Islet of Langerhans (tissue), 1 donor: ENCODE data around the gene HEATR3.

Experiments
- FAIRE-seq: peaks from one replicate; lab custom pipeline; 2011; peaks lifted over from hg19 to GRCh38; lab: Jason Lieb, UNC

Gene HEATR3

DNA sequence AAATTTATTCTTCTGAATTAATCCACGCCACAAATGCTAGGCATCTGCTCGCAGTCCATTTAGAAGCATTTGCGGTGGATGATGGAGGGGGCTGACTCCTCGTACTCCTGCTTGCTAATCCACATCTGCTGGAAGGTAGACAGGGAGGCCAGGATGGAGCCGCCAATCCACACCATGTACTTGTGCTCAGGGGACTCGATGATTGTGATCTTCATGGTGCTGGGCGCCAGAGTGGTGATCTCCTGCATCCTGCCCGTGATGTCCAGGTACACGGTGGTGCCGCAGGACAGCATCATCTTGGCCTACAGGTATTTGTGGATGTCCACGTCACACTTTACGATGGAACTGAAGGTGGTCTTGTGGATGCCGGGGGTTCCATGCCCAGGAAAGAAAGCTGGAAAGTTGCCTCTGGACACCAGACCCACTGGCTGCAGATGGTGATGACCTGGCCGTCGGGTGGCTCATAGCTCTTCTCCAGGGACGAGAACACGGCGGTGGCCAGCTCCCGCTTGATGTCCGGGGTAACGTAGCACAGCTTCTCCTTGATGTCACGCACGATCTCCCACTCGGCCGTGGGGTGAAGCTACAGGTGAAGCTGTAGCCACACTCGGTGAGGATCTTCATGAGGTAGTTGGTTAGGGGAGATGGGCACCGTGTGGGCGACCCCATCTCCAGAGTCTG, 7.5 kb upstream of the HEATR3 start:
- no peak for FAIRE-seq

DNA sequence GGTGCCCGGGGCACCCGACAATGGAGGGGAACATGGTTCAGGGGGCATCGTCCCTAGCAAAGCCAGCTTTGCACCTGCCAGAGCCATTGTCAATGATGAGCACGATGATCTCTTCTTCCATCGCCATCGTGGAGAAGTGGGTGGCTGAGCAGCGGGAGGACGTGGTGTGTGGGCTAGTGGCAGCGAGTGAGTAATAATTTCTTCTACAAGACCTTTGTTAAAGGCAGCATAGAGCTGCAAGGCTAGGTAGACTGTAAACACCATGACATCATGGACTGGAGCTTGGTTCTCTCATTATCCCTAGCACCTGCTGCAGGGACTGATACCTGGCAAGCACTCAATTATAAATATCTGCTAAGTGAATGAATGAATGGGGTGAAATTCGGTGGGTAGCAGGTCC, 6.7 kb upstream of the HEATR3 start:
- no peak for FAIRE-seq

DNA sequence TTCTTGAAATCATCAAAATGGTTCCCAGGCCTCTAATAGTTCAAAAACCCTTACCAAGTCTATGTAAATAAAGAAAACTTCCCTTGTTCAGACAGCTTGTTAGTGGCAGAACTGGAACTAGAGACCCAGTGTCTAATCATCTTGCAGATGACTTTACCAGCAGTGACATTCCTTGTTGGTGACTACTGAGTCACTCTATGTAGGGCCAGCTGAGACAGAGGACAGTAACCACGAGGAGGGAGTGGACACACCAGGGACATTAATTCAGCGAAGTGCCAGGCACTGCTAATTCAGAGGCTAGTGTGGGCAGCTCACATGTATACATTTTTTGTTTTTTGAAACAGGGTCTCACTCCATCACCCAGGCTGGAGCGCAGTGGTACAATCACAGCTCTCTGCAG, 6.1 kb upstream of the HEATR3 start:
- no peak for FAIRE-seq

DNA sequence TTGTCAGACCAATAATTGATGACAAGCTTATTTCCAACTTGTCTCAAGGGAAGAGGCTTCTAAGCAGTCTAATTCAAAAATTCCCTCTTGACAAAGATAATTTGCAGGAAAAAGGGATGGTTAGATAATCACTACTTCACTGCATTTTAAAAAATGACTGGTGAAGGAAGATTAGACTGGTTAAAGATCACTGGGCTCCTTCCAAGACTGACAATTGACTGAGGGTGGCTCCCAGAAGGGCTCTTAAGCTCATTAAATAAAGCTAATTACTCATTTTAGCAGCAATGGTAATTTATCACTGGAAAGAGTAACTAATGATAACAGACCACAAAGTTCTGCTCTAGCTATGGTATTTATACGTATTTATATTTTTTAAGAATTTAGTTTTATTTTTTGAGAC, 4.4 kb upstream of the HEATR3 start:
- FAIRE-seq: no peak

DNA sequence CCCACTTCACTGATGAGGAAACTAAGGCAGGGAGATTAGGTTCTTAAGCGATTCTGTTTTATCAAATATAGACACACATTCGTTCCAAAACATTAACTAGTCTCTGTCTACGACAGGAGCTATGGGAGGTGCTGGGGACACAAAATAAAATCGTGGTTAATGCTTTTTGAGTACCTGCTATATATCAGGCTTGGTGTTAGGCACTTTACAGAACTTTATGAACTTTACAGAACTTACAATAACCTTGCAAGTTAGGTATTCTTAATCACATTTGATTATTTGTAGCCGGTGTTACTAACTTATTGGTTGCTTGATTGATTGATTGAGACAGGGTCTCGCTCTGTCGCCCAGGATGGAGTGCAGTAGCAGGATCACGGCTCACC, 538 bp upstream of the HEATR3 start:
- no peak for FAIRE-seq

DNA sequence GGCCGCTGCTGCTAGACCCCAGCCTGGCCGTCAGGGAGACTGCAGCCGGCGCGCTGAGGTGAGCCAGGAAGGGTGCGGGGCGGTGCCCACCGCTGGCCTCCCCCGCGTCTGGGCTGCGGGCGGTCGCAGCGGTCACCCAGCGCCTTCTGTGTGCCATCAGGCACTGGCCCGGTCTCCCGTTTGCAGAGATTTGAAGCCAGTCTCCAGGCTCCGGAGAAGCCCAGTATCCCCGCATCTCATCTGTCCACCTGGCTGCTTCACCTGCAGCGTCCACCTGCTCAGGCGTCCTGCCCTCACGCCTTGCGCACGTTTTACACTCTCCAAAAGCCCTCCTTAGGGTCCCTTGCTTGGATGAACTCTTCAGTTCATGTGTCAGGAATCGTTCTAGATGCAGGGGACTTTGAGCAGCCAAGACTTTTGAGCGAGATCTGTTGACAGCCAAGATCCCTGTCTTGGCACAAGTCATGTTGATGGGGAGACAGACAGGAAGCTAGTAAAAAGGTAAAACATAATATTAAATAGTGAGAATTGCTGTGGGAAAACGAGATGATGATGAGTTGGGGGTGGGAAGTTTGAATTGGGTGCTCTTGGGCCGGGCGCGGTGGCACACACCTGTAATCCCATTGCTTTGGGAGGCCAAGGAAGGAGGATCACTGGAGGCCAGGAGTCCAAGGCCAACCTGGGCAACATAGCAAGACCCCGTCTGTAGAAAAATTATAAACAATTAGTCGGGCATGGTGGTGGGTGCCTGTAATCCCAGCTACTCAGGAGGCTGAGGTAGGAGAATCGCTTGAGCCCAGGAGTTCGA, 916 bp downstream of the HEATR3 start:
- FAIRE-seq: no peak

DNA sequence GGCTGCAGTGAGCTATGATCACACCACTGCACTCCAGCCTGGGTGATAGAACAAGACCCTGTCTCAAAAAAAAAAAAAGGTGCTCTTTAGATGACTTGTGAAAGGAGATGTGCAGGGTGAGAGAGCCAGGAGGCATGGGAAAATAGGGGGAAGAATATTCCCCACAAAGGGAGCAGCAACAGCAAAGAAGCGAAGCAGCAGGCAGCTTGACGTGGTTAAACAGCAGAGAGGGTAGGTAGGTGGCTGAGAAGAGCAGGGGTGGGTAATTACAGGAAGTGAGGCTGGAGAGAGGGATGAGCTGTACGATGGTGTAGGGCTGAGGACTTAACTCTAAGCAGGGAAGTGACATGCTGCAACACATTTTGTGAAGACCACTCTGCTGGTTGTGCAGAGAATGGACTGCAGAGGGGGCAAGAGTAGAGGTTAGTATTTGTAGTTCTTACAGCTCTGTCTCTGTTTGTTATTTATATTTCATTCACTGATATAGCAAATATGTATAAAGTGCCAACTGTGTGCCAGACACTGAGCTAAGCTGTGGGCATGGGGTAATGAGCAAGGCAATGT, 1.6 kb downstream of the HEATR3 start:
- no peak for FAIRE-seq

DNA sequence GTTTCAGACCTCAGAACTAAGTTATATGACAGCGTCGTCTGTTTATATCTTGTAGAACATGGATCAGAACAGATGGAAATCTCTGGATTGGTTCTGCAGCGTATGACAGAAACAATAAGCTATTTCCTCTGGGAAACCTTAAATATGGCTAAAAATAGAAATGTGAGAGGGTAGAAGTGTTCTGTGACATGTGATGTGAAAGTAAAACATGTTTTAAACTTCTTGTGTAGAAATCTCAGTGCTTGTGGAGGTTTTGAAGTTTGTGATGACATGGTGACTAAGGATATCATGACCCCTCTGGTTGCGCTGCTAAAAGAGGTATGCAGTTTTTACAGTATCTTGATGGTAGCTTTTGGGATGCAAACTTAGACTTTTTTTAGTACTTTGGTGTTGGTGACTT, 2.8 kb downstream of the HEATR3 start:
- no peak for FAIRE-seq

DNA sequence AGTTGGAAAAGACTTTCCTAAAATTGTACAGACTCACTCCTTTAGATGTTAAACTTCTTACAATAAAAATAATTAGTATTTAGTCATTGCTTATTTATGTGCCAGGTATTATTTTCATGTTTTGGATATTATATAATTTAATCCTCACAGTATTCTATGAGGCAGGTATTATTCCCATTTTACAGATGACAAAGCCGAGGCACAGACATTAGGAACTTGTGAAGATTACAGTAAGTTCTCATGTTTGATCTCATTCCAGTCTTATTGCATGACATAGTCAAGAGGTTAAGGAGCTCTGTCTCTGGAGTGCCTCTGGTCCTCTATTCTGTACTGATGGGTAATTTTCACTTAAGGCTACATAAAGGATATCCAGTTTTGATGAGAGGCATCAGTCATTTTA, 3.3 kb downstream of the HEATR3 start:
- FAIRE-seq: no peak

DNA sequence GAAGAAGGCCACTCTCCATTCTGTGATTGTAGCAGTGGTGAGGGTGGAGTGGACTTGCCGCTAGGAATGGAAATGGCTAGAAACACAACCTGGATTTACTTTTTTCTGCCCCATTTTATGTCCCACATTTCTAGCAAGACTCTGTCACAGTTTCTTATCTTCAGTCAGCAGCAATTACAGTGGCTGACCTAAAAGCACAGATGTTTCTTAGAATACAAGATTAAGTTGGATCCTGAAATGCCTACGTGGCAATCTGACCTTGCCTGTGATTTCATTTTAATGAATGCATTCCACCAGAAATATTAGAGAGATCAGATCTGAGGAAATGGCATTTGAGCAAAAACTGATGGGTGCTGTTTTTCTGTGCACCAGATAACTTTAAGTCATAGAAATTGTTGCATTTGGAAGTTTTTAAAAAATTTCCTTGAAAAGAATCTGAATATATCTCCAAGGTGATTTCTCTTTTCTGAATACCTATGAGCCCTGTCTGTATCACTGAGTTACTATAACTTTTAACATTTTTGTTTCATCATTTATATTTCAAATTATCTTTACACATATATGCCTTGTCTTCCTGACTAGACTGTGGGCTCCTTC, 5.4 kb downstream of the HEATR3 start:
- no peak for FAIRE-seq

DNA sequence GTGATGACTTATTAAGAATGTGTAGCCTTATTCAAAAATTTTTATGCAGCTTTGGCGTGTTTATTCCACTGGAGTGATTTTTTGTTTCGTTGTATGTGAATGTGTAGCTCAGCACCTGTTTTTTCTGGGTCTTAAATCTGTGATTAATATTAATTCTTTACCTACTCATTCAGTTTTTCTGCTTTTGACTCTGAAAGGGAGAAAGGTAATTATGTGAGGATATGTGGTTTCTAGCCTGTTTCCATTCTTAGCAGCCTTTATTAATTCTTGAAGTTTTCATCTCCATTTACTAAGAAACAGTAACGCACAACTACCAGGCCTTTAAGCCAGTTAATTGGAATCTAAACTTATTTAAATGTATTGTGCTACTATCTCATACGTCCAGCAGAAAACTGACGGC, 7.0 kb downstream of the HEATR3 start:
- FAIRE-seq: no peak

DNA sequence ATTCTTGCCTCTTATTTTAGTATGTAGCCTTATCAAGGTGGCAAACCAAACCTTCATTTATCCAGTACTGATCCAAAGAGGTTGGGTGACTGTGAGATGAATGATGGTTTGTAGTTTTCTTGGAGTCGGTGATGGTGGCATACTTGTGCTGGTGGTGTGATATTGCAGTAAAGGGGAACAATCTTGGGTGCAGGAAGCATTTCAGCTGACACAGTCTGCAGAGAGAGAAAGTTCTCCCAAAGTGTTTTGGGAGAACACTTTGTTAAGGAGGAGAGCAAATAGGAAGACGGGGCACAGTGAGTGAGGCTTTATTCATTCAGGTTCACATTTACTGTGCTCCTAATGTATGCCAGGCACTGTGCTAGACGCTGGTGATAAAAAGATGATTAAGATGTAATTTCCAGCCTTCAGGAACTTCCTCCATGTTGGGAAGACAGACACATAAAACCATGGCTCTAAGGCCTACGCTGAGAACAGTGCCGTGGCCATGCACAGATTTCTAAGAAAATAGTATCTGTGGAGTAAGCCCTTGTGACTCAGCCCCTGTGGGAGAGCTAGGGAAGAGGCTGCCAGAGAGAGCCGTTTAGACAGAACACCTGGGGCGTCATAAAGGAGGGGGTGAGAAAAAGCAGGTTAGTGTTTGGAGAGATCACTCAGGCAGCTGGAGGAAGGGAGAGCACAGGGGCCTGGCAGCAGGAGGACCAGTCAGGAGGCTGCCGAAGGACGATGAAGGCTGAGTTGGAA, 13.8 kb downstream of the HEATR3 start:
- FAIRE-seq: no peak

DNA sequence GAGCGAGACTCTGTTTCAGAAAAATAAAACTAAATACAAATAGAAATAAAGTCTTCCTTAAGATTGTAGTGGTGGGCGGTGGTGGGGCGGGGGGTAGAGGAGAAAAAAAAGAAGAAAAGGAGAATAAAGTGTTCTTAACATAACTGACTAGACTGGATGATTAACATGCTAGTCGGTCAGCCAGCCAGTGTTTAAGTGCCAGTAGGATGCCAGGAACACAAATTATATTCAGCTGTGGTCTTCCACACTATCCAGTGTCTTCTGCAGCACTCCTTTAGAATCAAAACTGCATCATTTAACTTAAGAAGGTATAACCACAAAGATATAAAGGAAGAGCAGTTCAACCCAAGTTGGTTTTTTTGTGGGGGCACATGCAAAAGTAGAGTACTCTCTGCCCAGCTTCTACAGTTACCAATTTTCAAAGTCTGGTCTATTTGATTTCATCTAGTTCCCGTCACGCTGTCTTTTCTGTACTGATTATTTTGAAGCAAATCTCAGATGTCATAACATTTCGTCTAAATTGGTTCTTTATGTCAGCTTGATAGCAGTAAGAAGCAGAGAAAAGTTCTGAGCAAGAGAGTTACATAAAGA, 15.8 kb downstream of the HEATR3 start:
- FAIRE-seq: no peak

DNA sequence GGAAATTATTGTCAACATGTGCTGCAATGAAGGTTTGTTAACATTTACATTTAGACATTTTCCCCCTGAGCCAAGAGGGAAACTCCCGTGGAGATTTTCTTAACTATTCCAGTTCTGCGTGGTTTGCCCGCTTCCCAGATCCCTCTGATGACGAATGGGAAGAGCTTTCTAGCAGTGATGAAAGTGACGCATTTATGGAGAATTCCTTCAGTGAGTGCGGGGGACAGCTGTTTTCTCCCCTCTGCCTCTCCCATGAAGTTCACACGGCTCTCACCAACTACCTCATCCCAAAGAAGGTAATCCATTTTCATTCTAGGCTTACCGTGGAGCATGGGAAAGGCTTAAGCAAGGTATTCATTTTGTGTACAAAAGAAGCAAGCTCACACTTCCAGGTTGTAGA, 18.2 kb downstream of the HEATR3 start:
- FAIRE-seq: no peak

DNA sequence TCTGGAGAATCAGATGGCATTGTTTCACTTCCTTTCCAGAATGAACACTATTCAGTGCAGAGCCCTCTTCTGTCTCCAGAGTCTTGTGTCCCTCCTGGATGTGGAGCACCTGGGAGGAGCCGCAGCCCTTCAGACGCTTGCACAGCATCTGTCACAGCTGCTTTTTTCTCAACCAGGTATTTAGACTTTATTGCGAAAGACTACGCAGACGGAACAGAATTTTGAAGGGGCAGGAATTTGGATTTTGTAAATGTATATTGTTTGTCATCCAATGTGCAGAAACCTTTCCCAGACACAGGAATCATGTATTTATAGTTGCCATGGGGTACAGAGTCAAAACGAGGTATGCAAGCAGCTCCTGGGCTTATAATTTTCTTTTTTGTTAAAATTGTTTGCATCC, 20.4 kb downstream of the HEATR3 start:
- no peak for FAIRE-seq

DNA sequence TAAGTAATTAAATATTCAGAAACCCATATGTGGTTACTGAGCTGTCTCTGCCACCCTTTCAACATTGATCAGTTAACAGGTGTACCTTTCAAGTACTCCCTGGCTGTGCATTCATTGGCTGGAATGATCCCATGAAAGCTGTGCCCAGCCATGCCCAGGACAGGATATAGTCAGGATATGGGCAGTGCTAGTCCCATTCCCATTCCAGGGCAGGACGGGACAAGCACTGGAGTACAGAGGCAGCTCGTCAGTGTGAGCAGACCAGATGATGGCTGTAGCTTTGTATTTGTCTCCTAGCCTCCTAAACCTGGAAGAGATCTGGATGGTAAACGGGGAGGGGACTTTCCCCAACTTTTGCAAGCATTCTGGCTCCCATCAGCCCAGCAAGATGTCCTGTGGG, 22.5 kb downstream of the HEATR3 start:
- FAIRE-seq: no peak

DNA sequence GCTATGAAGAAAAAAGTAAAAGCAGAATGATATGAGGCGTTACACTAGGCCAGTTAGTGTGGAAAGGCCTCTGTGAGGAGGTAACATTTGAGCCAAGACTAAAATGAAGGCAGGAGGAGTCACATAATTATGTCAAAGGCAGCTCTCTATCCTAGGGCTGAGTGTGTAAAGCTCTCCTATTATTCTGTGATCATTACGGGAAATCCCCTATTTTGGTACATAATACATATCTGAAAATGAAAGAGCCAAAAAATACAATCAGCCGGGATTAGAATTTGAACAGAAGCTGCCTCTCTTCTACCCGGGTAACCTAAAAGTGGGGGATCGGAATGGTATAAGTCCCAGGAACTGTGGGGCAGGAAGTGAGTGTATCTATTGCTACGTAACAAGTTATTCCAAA, 27.1 kb downstream of the HEATR3 start:
- FAIRE-seq: no peak

DNA sequence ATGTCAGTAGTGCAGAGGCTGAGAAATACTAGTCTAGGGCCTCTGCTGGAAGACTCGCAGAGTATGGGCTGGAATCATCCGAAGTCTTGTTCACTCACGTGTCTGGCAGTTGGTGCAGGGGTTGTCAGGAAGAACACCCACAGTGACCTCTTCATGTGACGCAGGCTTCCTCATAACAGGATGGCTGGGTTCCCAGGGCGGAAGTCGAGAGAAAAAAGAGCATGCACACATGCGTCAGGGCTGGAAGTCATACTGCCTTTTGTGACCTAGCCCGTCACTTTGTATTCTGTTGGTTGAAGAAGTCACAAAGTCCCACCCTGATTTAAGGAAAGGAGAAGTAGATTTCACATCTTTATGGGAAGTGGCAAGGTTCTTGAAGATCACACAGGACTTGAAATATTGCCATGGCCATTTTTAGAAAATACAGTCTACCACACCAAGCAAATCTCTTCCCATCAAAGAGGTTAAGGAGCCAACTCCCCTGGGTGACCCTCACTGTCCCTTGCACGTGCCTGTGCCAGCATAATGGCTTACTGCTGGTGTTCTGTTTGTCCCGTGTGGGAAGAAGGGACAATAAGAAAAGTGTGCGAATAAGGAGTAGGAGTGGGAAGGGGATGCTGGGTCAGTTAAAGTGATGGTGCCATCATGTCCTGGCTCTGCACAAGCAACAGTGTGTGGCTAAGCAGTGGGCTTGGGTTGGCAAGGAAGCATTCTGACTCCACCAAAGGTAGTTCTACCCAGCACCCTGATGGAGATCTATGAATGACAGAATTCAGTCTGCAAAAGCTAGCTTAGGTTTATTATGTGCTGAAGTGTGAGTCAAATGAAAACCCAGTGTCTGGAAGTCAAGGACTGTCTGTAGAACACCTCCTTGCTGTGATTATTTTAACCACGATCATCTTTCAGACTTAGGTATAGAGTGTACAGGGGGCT, 28.1 kb downstream of the HEATR3 start:
- FAIRE-seq: no peak

DNA sequence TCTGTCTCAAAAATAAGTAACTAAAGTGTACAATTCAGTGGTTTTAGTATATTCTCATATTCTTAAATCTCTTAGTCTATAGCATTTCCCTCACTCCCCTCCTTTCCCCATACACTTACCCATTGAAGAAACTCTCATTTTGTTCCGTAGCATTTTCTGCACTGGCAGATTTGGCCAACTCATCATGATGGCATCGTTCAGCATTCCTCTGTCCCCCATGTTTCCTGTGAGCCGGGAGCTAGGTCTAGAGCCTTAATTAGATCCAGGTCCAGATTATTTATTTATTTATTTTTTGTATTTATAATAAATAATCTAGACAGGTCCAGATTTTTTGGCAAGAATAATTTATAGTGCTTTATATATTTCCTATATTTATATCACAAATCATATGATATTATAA, 31.0 kb downstream of the HEATR3 start:
- FAIRE-seq: no peak

DNA sequence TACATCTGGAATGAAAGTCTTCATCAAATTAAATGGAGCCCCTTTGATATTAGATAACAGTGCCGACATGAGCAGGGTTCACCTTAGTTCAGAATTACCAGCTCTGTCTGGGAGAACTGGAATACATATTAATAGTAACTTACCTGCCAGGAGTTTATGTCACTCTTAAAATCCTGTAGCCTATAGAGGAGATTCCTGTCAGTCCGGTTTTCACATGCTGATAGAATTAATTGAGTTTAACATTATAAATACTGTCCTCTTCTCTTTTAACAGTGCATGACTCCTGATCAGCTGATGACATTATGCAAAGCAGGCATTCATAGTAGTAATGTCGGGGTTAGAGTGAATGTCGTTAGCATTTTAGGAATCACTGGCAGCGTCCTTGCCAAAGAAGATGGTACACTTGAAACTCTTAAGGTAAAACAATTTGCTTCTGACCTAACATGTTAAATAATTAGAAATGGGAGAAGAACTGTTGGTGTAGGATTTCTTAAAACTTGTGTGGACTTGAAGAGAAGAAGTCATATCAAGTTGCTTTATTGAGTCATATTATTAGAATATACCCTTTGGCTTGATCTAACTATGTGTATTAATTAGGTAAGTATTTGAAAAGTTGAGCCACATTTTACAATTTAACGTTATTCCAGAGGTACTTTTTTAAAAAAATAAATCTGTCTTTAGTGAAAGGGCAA, 34.3 kb downstream of the HEATR3 start:
- no peak for FAIRE-seq
